GM12878 (cell line): Measurements from ENCODE around the gene TRIM62. TPM values are rescaled to one million over a fixed set of nuclear protein-coding genes. Genes with fewer than 3 reads are reported as not detected.

ENCODE experiments used
- ATAC-seq: fragments of 200-7000 bp; cut with Tn5 transposase; 3 replicates; pipeline ENCODE4 v1.9.1; 2020; ENCODE audit warnings: mild to moderate bottlenecking, moderate library complexity
- BruUV-seq: library from RNA; stranded (reverse); fragments of 400-500 nt; replicated peaks from 2 replicates; lab custom pipeline; 2021; lab: Mats Ljungman, UMichigan
- CTCF ChIA-PET: fragments of 300-600 bp; sonication (Branson Sonifier 250); formaldehyde crosslinking; extraction: SDS; loops from one replicate; lab custom pipeline; 2021; ENCODE audit warnings: inconsistent platforms; lab: Yijun Ruan, JAX
- POLR2A ChIA-PET: fragments of 350-600 bp; formaldehyde crosslinking; extraction: SDS; loops from one replicate; lab custom pipeline; 2021; ENCODE audit warnings: inconsistent platforms; lab: Charles Lee
- RAD21 ChIA-PET: fragments of 300-600 bp; sonication (Branson Sonifier 250); formaldehyde crosslinking; loops from one replicate; lab custom pipeline; 2023; ENCODE audit warnings: antibody characterized with exemption; ENCODE audit not compliant: unreplicated experiment; lab: Charles Lee
- SMC1A ChIA-PET: fragments of 300-600 bp; sonication (Branson Sonifier 250); formaldehyde crosslinking; loops from one replicate; lab custom pipeline; 2023; ENCODE audit not compliant: unreplicated experiment, uncharacterized antibody; lab: Charles Lee
- DNase-seq: peaks from one replicate; pipeline ENCODE4 v3.0.0-alpha.2; 2011; ENCODE audit warnings: low read depth, low spot score
- FAIRE-seq: peaks from 3 replicates; lab custom pipeline; 2011; peaks lifted over from hg19 to GRCh38; lab: Jason Lieb, UNC
- H2AFZ ChIP-seq: 2 replicates; pipeline ENCODE4 v1.6.0; 2011; ENCODE audit warnings: low read depth, low read length, control low read depth; ENCODE audit not compliant: control insufficient read depth
- H3K27ac ChIP-seq: 2 replicates; pipeline ENCODE4 v1.5.1; 2011; ENCODE audit warnings: control low read depth; ENCODE audit not compliant: control insufficient read depth, insufficient read depth
- H3K27me3 ChIP-seq, 2 experiments: replicated peaks in 1 of 2; 2 replicates each; pipeline versions ENCODE4 v1.6.0 to v1.6.1; 2011; ENCODE audit warnings: low read length in 1 of 2; ENCODE audit not compliant: control insufficient read depth in 2 of 2, insufficient read depth in 2 of 2
- H3K36me3 ChIP-seq, 2 experiments: 2 replicates each; pipeline ENCODE4 v1.5.1; 2011; ENCODE audit warnings: low read length in 1 of 2; ENCODE audit not compliant: control insufficient read depth in 2 of 2, insufficient read depth in 2 of 2
- H3K4me1 ChIP-seq: 2 replicates; pipeline ENCODE4 v1.6.1; 2011; ENCODE audit warnings: mild to moderate bottlenecking, low read length, moderate library complexity, mixed read lengths; ENCODE audit not compliant: control insufficient read depth, insufficient read depth
- H3K4me2 ChIP-seq: 2 replicates; pipeline ENCODE4 v1.6.0; 2011; ENCODE audit warnings: control low read depth; ENCODE audit not compliant: control insufficient read depth, insufficient read depth
- H3K4me3 ChIP-seq: fragments of 200-600 bp; sonication (generic); 2 replicates; pipeline ENCODE4 v1.5.1; 2016
- H3K79me2 ChIP-seq: 2 replicates; pipeline ENCODE4 v1.6.0; 2011; ENCODE audit warnings: low read length; ENCODE audit not compliant: control insufficient read depth, insufficient read depth
- H3K9ac ChIP-seq: 2 replicates; pipeline ENCODE4 v1.8.0; 2011; ENCODE audit warnings: low read length, control low read depth, mixed read lengths; ENCODE audit not compliant: control insufficient read depth, insufficient read depth
- H3K9me3 ChIP-seq: replicated peaks from 3 replicates; pipeline ENCODE4 v1.5.1; 2011; ENCODE audit warnings: mild to moderate bottlenecking, low read length; ENCODE audit not compliant: control insufficient read depth, insufficient read depth
- H4K20me1 ChIP-seq: 2 replicates; pipeline ENCODE4 v1.6.0; 2011; ENCODE audit not compliant: control insufficient read depth, insufficient read depth
- ATF7 ChIP-seq: fragments of 450-650 bp; IDR thresholded peaks from 2 replicates; pipeline ENCODE4 v1.6.1; 2016; ENCODE audit warnings: low read depth, mild to moderate bottlenecking
- HSF1 ChIP-seq: fragments of 150-350 bp; IDR thresholded peaks from 2 replicates; pipeline ENCODE4 v1.6.1; 2014; ENCODE audit warnings: mild to moderate bottlenecking, low read depth, low read length
- IKZF1 ChIP-seq: fragments of 450-650 bp; conservative IDR thresholded peaks from 2 replicates; pipeline ENCODE4 v1.6.1; 2017; ENCODE audit warnings: antibody characterized with exemption, mild to moderate bottlenecking
- MEF2A ChIP-seq: IDR thresholded peaks from 2 replicates; pipeline ENCODE4 v1.6.1; 2011; ENCODE audit warnings: low read depth, mild to moderate bottlenecking, low read length, moderate library complexity; ENCODE audit not compliant: insufficient read depth
- MYC ChIP-seq: IDR thresholded peaks from 2 replicates; pipeline ENCODE4 v1.6.1; 2011; ENCODE audit warnings: mild to moderate bottlenecking, low read length, moderate library complexity, inconsistent platforms; ENCODE audit not compliant: insufficient read depth, insufficient replicate concordance, insufficient read length, severe bottlenecking
- RCOR1 ChIP-seq: conservative IDR thresholded peaks from 2 replicates; pipeline ENCODE4 v1.6.1; 2012; ENCODE audit warnings: low read depth, low read length, improper control_type of control experiment
- SIX5 ChIP-seq: IDR thresholded peaks from 2 replicates; pipeline ENCODE4 v1.6.1; 2011; ENCODE audit warnings: mild to moderate bottlenecking, low read depth, low read length, moderate library complexity; ENCODE audit not compliant: severe bottlenecking
- STAT3 ChIP-seq: IDR thresholded peaks from 2 replicates; pipeline ENCODE4 v1.6.1; 2011; ENCODE audit warnings: low read depth, low read length, improper control_type of control experiment
- TCF12 ChIP-seq: IDR thresholded peaks from 2 replicates; pipeline ENCODE4 v1.6.1; 2011; ENCODE audit warnings: low read depth, mild to moderate bottlenecking, low read length
- ZBTB11 ChIP-seq: fragments of 450-650 bp; formaldehyde crosslinking; IDR thresholded peaks from 2 replicates; pipeline ENCODE4 v1.5.0; 2022; ENCODE audit warnings: mild to moderate bottlenecking, missing genetic modification characterization
- ZNF207 ChIP-seq: fragments of 450-650 bp; IDR thresholded peaks from 2 replicates; pipeline ENCODE4 v1.6.1; 2014; ENCODE audit warnings: antibody characterized with exemption, mild to moderate bottlenecking, borderline replicate concordance
- WGBS: methylation state at CpG from one replicate; pipeline ENCODE4 v1.1.6; 2016; ENCODE audit warnings: low lambda C conversion rate; ENCODE audit not compliant: insufficient replicate concordance, insufficient coverage; ENCODE audit errors: missing lambda C conversion rate; 5-methylcytosine and 5-hydroxymethylcytosine counted together
- in situ Hi-C: fragments of 300-500 bp; cut with MboI; formaldehyde crosslinking; loops from 9 replicates; pipeline ENCODE4 v1.14.3; 2018; ENCODE audit warnings: mixed read lengths
- intact Hi-C: fragments of 100-400 bp; cut with micrococcal nuclease; formaldehyde crosslinking; loops from one replicate; pipeline ENCODE4 v1.14.2; 2022; ENCODE audit not compliant: unreplicated experiment
- polyA plus RNA-seq, 11 experiments: library from polyadenylated mRNA; depleted of rRNA in 4 of 11; unstranded in 6 of 11; stranded (reverse) in 5 of 11; fragments of >200 nt; fragmentation: Nextera tagmentation in 4 of 11; fragmentation: Illumina TruSeq in 1 of 11; extraction: Ambion mirVana in 4 of 11; extraction: Trizol in 1 of 11; gene quantifications; 1 replicate in 1 of 11; 2 replicates in 10 of 11; pipeline versions ENCODE4 v1.2.1 to v1.2.3, GENCODE V29; 2011 to 2016; ENCODE audit warnings: inconsistent platforms in 2 of 11, missing spikeins in 2 of 11, low read depth in 1 of 11
- total RNA-seq, 4 experiments: library from RNA; depleted of rRNA in 3 of 4; stranded (reverse); fragments of >200 nt in 3 of 4; fragmentation: Illumina TruSeq in 1 of 4; extraction: Trizol in 1 of 4; gene quantifications; 2 replicates each; pipeline versions ENCODE4 v1.2.1 to v1.2.3, GENCODE V29; 2013 to 2021

The TRIM62 gene
- total and polyA plus RNA-seq, 10 of the 15 experiments (the other 5 are each of a cell fraction or from before 2014, with no cell fraction given): 0.52 to 4.2 (median 1.9) TPM

- no peak for TF ChIP-seq STAT3
- no peak for TF ChIP-seq MYC
- TF ChIP-seq ZNF207: no peak
- TF ChIP-seq TCF12: no peak
- no peak for TF ChIP-seq HSF1
- TF ChIP-seq, all 136 proteins: peak for 0
Measured at GRCh38 chr1:33220676-33221384, 39.0 kb upstream of the TRIM62 start (continued).

- no peaks in the 10 kb centered on the region for H3K79me2 ChIP-seq
- CTCF ChIA-PET: interaction anchor here (0.9 kb wide), 1 partner anchor 75 kb away, joined by 4 read pairs; no protein-coding TSS in a partner anchor
- BruUV-seq: no TSS peak
- RAD21 ChIA-PET: interaction anchor here (0.5 kb wide), 1 partner anchor 236 kb away, joined by 3 read pairs; no protein-coding TSS in a partner anchor
- DNase-seq (no peak), ATAC-seq (no peak), FAIRE-seq (no peak)
- POLR2A ChIA-PET: no interaction called here
- no peak overlapping the region for H3K4me2 ChIP-seq
- WGBS: 38% methylated on average over 7 of the region's 7 CpGs
- no peaks in the 10 kb centered on the region for H4K20me1 ChIP-seq
- intact Hi-C loops: loop anchor here (5.0 kb wide), 2 partner anchors 147 to 392 kb away; no protein-coding TSS in a partner anchor
- H3K36me3 ChIP-seq: no peaks in the 10 kb centered on the region
- H3K27ac ChIP-seq: no peak overlapping the region
- no peaks in the 10 kb centered on the region for H3K27me3 ChIP-seq
- H3K4me1 ChIP-seq: no peaks in the 10 kb centered on the region
- SMC1A ChIA-PET: no interaction called here
- H3K9me3 ChIP-seq: no peaks in the 10 kb centered on the region; the same call in none of the 3 replicates
- no peak overlapping the region for H2AFZ ChIP-seq
- in situ Hi-C loops: no loop called here
- no peak overlapping the region for H3K9ac ChIP-seq
- no peak overlapping the region for H3K4me3 ChIP-seq
- TF ChIP-seq SIX5 (no peak), MEF2A (no peak), ZBTB11 (CRISPR knock-in tag) (no peak), ATF7 (no peak), ZNF207 (no peak), RCOR1 (no peak), IKZF1 (no peak)
Measured at GRCh38 chr1:33219886-33220661, 38.2 kb upstream of the TRIM62 start.
